ENCODE results near the gene NAP1L1. TPM values are rescaled to one million over a fixed set of nuclear protein-coding genes. Genes with fewer than 3 reads are reported as not detected.
A peak's percentile ranks its signal among the peaks of the same experiment; 100 is the strongest.

NAP1L1 gene
- total RNA-seq, 1 donor from 2014 or later = 687 TPM

GRCh38 chr12:76103958-76104357, 19.5 kb upstream of the NAP1L1 start:
- no peaks in the 10 kb centered on the region for H4K20me1 ChIP-seq (ENCODE audit: insufficient read depth, low read length)
- peaks cover 4% of the 10 kb centered on the region for H3K4me1 ChIP-seq (ENCODE audit: insufficient read depth, low read length)
- TF ChIP-seq CTCF (IDR thresholded peaks at IDR 0.05; ENCODE audit: insufficient read depth, low read depth, low read length) (no peak), EZH2 (IDR thresholded peaks at IDR 0.05; ENCODE audit: insufficient read depth, low read length) (no peak)
- no peak overlapping the region for H3K9ac ChIP-seq (ENCODE audit: low read length)
- no peaks in the 10 kb centered on the region for H3K9me3 ChIP-seq (ENCODE audit: insufficient read depth, low read depth, low read length)
- H3K27me3 ChIP-seq (ENCODE audit: insufficient read depth, low read length) = no peaks in the 10 kb centered on the region
- Mint-ChIP-seq H3K27ac (ENCODE audit: unreplicated experiment) (no peak overlapping the region), H3K4me1 (ENCODE audit: low read depth, unreplicated experiment) (peaks cover 15% of the 10 kb centered on the region), H3K9me3 (ENCODE audit: unreplicated experiment) (no peaks in the 10 kb centered on the region), H3K36me3 (ENCODE audit: low read depth, unreplicated experiment) (no peaks in the 10 kb centered on the region), H3K4me3 (ENCODE audit: unreplicated experiment) (no peak overlapping the region), H3K27me3 (ENCODE audit: low read depth, unreplicated experiment) (no peaks in the 10 kb centered on the region)
- no peak overlapping the region for H3K27ac ChIP-seq (ENCODE audit: low read depth, low read length)
- no peak for FAIRE-seq
- H3K4me3 ChIP-seq (ENCODE audit: insufficient read depth, low read depth, low read length) = no peak overlapping the region
- H3K79me2 ChIP-seq (ENCODE audit: insufficient read depth, low read length) = no peaks in the 10 kb centered on the region
- no peak overlapping the region for H2AFZ ChIP-seq (ENCODE audit: low read depth, low read length)
- no peak overlapping the region for H3K4me2 ChIP-seq (ENCODE audit: low read length)
- DNase-seq (ENCODE audit: low read depth) = no peak
- H3K36me3 ChIP-seq (ENCODE audit: insufficient read depth, low read length) = no peaks in the 10 kb centered on the region

- no peaks in the 10 kb centered on the region for H3K9me3 Mint-ChIP-seq (ENCODE audit: unreplicated experiment)
- Histone ChIP-seq H3K4me1 (ENCODE audit: insufficient read depth, low read length) (peaks cover 4% of the 10 kb centered on the region), H3K4me3 (ENCODE audit: insufficient read depth, low read depth, low read length) (no peak overlapping the region), H3K27ac (ENCODE audit: low read depth, low read length) (no peak overlapping the region), H3K27me3 (ENCODE audit: insufficient read depth, low read length) (no peaks in the 10 kb centered on the region), H3K79me2 (ENCODE audit: insufficient read depth, low read length) (no peaks in the 10 kb centered on the region), H3K36me3 (ENCODE audit: insufficient read depth, low read length) (no peaks in the 10 kb centered on the region), H3K4me2 (ENCODE audit: low read length) (no peak overlapping the region), H3K9ac (ENCODE audit: low read length) (no peak overlapping the region), H3K9me3 (ENCODE audit: insufficient read depth, low read depth, low read length) (no peaks in the 10 kb centered on the region), H4K20me1 (ENCODE audit: insufficient read depth, low read length) (no peaks in the 10 kb centered on the region), H2AFZ (ENCODE audit: low read depth, low read length) (no peak overlapping the region)
- no peaks in the 10 kb centered on the region for H3K27me3 Mint-ChIP-seq (ENCODE audit: low read depth, unreplicated experiment)
- H3K27ac Mint-ChIP-seq (ENCODE audit: unreplicated experiment) = peak overlapping the region; percentile 84
- FAIRE-seq (no peak), DNase-seq (ENCODE audit: low read depth) (no peak)
- H3K4me1 Mint-ChIP-seq (ENCODE audit: low read depth, unreplicated experiment) = peaks cover 15% of the 10 kb centered on the region
- TF ChIP-seq EZH2 (IDR thresholded peaks at IDR 0.05; ENCODE audit: insufficient read depth, low read length) (no peak), CTCF (IDR thresholded peaks at IDR 0.05; ENCODE audit: insufficient read depth, low read depth, low read length) (no peak)
- H3K4me3 Mint-ChIP-seq (ENCODE audit: unreplicated experiment) = no peak overlapping the region
- no peaks in the 10 kb centered on the region for H3K36me3 Mint-ChIP-seq (ENCODE audit: low read depth, unreplicated experiment)
Observed at GRCh38 chr12:76101739-76102385, 17.4 kb upstream of the NAP1L1 start.

- Histone ChIP-seq H3K36me3 (ENCODE audit: insufficient read depth, low read length) (no peaks in the 10 kb centered on the region), H3K4me2 (ENCODE audit: low read length) (no peak overlapping the region), H2AFZ (ENCODE audit: low read depth, low read length) (no peak overlapping the region), H3K27me3 (ENCODE audit: insufficient read depth, low read length) (no peaks in the 10 kb centered on the region), H3K4me1 (ENCODE audit: insufficient read depth, low read length) (no peaks in the 10 kb centered on the region), H4K20me1 (ENCODE audit: insufficient read depth, low read length) (no peaks in the 10 kb centered on the region), H3K9ac (ENCODE audit: low read length) (no peak overlapping the region), H3K9me3 (ENCODE audit: insufficient read depth, low read depth, low read length) (no peaks in the 10 kb centered on the region), H3K4me3 (ENCODE audit: insufficient read depth, low read depth, low read length) (no peak overlapping the region), H3K27ac (ENCODE audit: low read depth, low read length) (no peak overlapping the region), H3K79me2 (ENCODE audit: insufficient read depth, low read length) (no peaks in the 10 kb centered on the region)
- DNase-seq (ENCODE audit: low read depth) (no peak), FAIRE-seq (no peak)
- Mint-ChIP-seq H3K36me3 (ENCODE audit: low read depth, unreplicated experiment) (no peaks in the 10 kb centered on the region), H3K4me1 (ENCODE audit: low read depth, unreplicated experiment) (peaks cover 3% of the 10 kb centered on the region), H3K4me3 (ENCODE audit: unreplicated experiment) (no peak overlapping the region), H3K27ac (ENCODE audit: unreplicated experiment) (no peak overlapping the region), H3K27me3 (ENCODE audit: low read depth, unreplicated experiment) (no peaks in the 10 kb centered on the region), H3K9me3 (ENCODE audit: unreplicated experiment) (no peaks in the 10 kb centered on the region)
- TF ChIP-seq CTCF (IDR thresholded peaks at IDR 0.05; ENCODE audit: insufficient read depth, low read depth, low read length) (no peak), EZH2 (IDR thresholded peaks at IDR 0.05; ENCODE audit: insufficient read depth, low read length) (no peak)
Observed at GRCh38 chr12:76096079-76096646, 11.7 kb upstream of the NAP1L1 start.
